DND-41 (cell line): ENCODE results near the gene ST3GAL4.

Experiments used
- CTCF ChIP-seq: IDR thresholded peaks from 2 replicates; pipeline ENCODE4 v1.5.1; 2012; ENCODE audit warnings: borderline replicate concordance, low read length, moderate library complexity, mild to moderate bottlenecking; ENCODE audit not compliant: poor library complexity, severe bottlenecking; ENCODE audit errors: extremely low read depth
- EZH2 ChIP-seq: IDR thresholded peaks from 3 replicates; pipeline ENCODE4 v1.6.1; 2012; ENCODE audit warnings: borderline replicate concordance, low read depth, mild to moderate bottlenecking, moderate library complexity, low read length, inconsistent platforms; ENCODE audit not compliant: severe bottlenecking

- TF ChIP-seq CTCF (no peak), EZH2 (no peak)
Observed at GRCh38 chr11:126383339-126384335, 28.2 kb downstream of the ST3GAL4 start.
